Stimulated activated CD4-positive, alpha-beta T cell treated with anti-CD3 and anti-CD28 coated beads, Interleukin-15, amount 100 ng/mL, for 1 hour (primary cell): ENCODE results near the gene GPATCH3.
"Not testable (repeated sequence)": the region's sequence is repeated elsewhere in the genome, so short reads cannot be mapped to it uniquely, and the experiment has no call there.

Source experiments
- DNase-seq, 2 donors: peaks; one replicate each; pipeline ENCODE4 v3.0.0-alpha.2; 2020; ENCODE audit warnings: low read depth in 1 of 2, low spot score in 1 of 2

GPATCH3 gene

GRCh38 chr1:26848941-26849774 lies 51.1 kb downstream of the GPATCH3 start:
- no peak for DNase-seq

- DNase-seq: no peak
Observed at GRCh38 chr1:26848499-26848898, 51.8 kb downstream of the GPATCH3 start.

GRCh38 chr1:26847826-26848225 lies 52.4 kb downstream of the GPATCH3 start:
- DNase-seq: not testable (repeated sequence)

- no peak for DNase-seq
Observed at GRCh38 chr1:26844424-26845196, 55.7 kb downstream of the GPATCH3 start.
